ENCODE measurements around the gene FLACC1. TPM values are rescaled to one million over a fixed set of nuclear protein-coding genes. Genes with fewer than 3 reads are reported as not detected.
A peak's percentile ranks its signal among the peaks of the same experiment; 100 is the strongest.
"Not testable (repeated sequence)": the region's sequence is repeated elsewhere in the genome, so short reads cannot be mapped to it uniquely, and the experiment has no call there.

The FLACC1 gene
- total RNA-seq, 2 experiments from 2014 or later, result 4.5 to 4.8 TPM

- Mint-ChIP-seq H3K9me3 (peaks cover 3% of the 10 kb centered on the region), H3K4me3 (no peak overlapping the region), H3K27ac (no peak overlapping the region), H3K27me3 (no peaks in the 10 kb centered on the region), H3K36me3 (ENCODE audit: low read depth) (peaks cover 83% of the 10 kb centered on the region), H3K4me1 (ENCODE audit: low read depth) (no peaks in the 10 kb centered on the region)
- Histone ChIP-seq H3K27me3 (ENCODE audit: control insufficient read depth in 1 of 2, insufficient read depth in 2 of 2, low read length in 2 of 2) (no peaks in the 10 kb centered on the region), H3K4me1 (ENCODE audit: insufficient read depth, low read length) (no peaks in the 10 kb centered on the region), H3K9me3 (ENCODE audit: control insufficient read depth in 1 of 2, insufficient read depth in 1 of 2, low read length in 2 of 2) (peaks cover 0 to 4% of the 10 kb centered on the region in 2 experiments), H3K36me3 (ENCODE audit: insufficient read depth, low read length) (peaks cover 13% of the 10 kb centered on the region), H3K27ac (ENCODE audit: low read depth in 1 of 2, low read length in 2 of 2) (no peak overlapping the region), H3K4me3 (ENCODE audit: low read length) (no peak overlapping the region)
- intact Hi-C loops (cut with DNase I, micrococcal nuclease), result no loop called here
- DNase-seq (no peak), ATAC-seq (ENCODE audit: poor library complexity) (no peak)
- TF ChIP-seq CTCF (IDR thresholded peaks at IDR 0.05), result no peak
- CTCF ChIA-PET, result no interaction called here
- POLR2A ChIA-PET, result interaction anchor here (0.6 kb wide), 1 partner anchor 1809 kb away, joined by 3 read pairs; no protein-coding TSS in a partner anchor
Observed at GRCh38 chr2:201308914-201309313, 48.2 kb downstream of the FLACC1 start.

- ATAC-seq (ENCODE audit: poor library complexity) (no peak), DNase-seq (no peak)
- H3K4me1 ChIP-seq (ENCODE audit: insufficient read depth, low read length), result no peaks in the 10 kb centered on the region
- ChIA-PET CTCF (no interaction called here), POLR2A (interaction anchor here (0.6 kb wide), 1 partner anchor 353 kb away, joined by 3 read pairs; no protein-coding TSS in a partner anchor)
- no peak overlapping the region for H3K27ac Mint-ChIP-seq
- no peak for TF ChIP-seq CTCF (IDR thresholded peaks at IDR 0.05)
- no peaks in the 10 kb centered on the region for H3K4me1 Mint-ChIP-seq (ENCODE audit: low read depth)
- no peak overlapping the region for H3K4me3 Mint-ChIP-seq
- intact Hi-C loops (cut with DNase I, micrococcal nuclease), result no loop called here
- H3K9me3 Mint-ChIP-seq, result peaks cover 3% of the 10 kb centered on the region
- no peak overlapping the region for H3K4me3 ChIP-seq (ENCODE audit: low read length)
- H3K27me3 Mint-ChIP-seq, result no peaks in the 10 kb centered on the region
- H3K27me3 ChIP-seq (ENCODE audit: control insufficient read depth in 1 of 2, insufficient read depth in 2 of 2, low read length in 2 of 2), result no peaks in the 10 kb centered on the region
- peaks cover 77% of the 10 kb centered on the region for H3K36me3 Mint-ChIP-seq (ENCODE audit: low read depth)
- peaks cover 0 to 4% of the 10 kb centered on the region in 2 experiments for H3K9me3 ChIP-seq (ENCODE audit: control insufficient read depth in 1 of 2, insufficient read depth in 1 of 2, low read length in 2 of 2)
- peaks cover 13% of the 10 kb centered on the region for H3K36me3 ChIP-seq (ENCODE audit: insufficient read depth, low read length)
- H3K27ac ChIP-seq (ENCODE audit: low read depth in 1 of 2, low read length in 2 of 2), result no peak overlapping the region
Observed at GRCh38 chr2:201307876-201308275, 49.3 kb downstream of the FLACC1 start.

DNA sequence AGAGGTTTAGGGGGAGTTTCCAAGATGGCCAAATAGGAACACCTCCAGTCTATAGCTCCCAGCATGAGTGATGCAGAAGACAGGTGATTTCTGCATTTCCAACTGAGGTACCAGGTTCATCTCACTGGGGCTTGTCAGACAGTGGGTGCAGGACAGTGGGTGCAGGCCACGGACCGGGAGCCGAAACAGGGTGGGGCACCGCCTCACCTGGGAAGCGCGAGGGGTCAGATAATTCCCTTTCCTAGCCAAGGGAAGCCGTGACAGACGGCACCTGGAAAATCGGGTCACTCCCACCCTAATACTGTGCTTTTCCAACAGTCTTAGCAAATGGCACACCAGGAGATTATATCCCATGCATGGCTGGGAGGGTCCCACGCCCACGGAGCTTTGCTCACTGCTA is 57.2 kb downstream of the FLACC1 start:
- H3K9me3 ChIP-seq (ENCODE audit: control insufficient read depth in 1 of 2, insufficient read depth in 1 of 2, low read length in 2 of 2); intact Hi-C loops (cut with DNase I, micrococcal nuclease); ATAC-seq (ENCODE audit: poor library complexity); DNase-seq; H3K27me3 ChIP-seq (ENCODE audit: control insufficient read depth in 1 of 2, insufficient read depth in 2 of 2, low read length in 2 of 2); H3K4me3 Mint-ChIP-seq; CTCF ChIA-PET; H3K27me3 Mint-ChIP-seq; H3K27ac ChIP-seq (ENCODE audit: low read depth in 1 of 2, low read length in 2 of 2); H3K36me3 ChIP-seq (ENCODE audit: insufficient read depth, low read length); H3K27ac Mint-ChIP-seq; H3K4me3 ChIP-seq (ENCODE audit: low read length); H3K4me1 ChIP-seq (ENCODE audit: insufficient read depth, low read length): not testable (repeated sequence)
- Mint-ChIP-seq H3K4me1 (ENCODE audit: low read depth) (peaks cover 25% of the 10 kb centered on the region), H3K36me3 (ENCODE audit: low read depth) (peaks cover 69% of the 10 kb centered on the region), H3K9me3 (peaks cover 16% of the 10 kb centered on the region)
- POLR2A ChIA-PET, result interaction anchor here (1.1 kb wide), 1 partner anchor 10 kb away, joined by 4 read pairs; no protein-coding TSS in a partner anchor

DNA sequence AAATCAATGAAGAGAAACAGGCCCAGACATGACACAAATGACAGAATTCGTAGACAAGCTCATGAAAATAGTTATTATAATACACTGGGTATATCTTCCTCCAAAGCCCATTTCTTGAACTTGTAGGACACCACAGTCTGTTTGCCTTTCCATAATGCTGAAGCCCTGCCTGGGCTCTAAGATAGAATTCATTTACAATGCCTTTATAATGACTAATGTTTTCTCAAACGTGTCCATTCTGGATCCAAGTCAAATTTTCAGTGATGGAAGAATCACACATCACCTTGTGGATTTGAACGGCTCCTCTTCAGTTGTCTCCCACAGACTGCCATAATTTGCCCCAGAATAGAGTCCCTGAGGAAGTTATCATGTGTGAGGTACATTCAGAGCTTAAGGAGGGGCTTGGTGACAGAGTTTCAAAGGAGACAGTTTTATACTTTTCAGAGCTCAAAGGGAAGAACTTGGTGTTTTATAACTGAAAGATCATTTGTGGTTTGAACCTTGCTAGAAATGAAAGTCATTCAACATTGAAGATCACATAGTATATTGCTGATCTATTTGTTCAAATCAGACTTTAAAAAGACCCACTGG is 58.6 kb downstream of the FLACC1 start:
- peaks cover 25% of the 10 kb centered on the region for H3K4me1 Mint-ChIP-seq (ENCODE audit: low read depth)

More for the DNA sequence above, 58.6 kb downstream of the FLACC1 start:
- no peak overlapping the region for H3K27ac ChIP-seq (ENCODE audit: low read depth in 1 of 2, low read length in 2 of 2)
- no peaks in the 10 kb centered on the region for H3K4me1 ChIP-seq (ENCODE audit: insufficient read depth, low read length)
- no peaks in the 10 kb centered on the region for H3K36me3 ChIP-seq (ENCODE audit: insufficient read depth, low read length)
- peaks cover 16% of the 10 kb centered on the region for H3K9me3 Mint-ChIP-seq
- H3K4me3 ChIP-seq (ENCODE audit: low read length), result no peak overlapping the region
- H3K4me3 Mint-ChIP-seq, result no peak overlapping the region
- DNase-seq (no peak), ATAC-seq (ENCODE audit: poor library complexity) (no peak)
- H3K9me3 ChIP-seq (ENCODE audit: control insufficient read depth in 1 of 2, insufficient read depth in 1 of 2, low read length in 2 of 2), result peaks cover 9% of the 10 kb centered on the region in 2 experiments
- H3K27ac Mint-ChIP-seq, result peak overlapping the region; percentile 50
- ChIA-PET CTCF (interaction anchor here (1.4 kb wide), 1 partner anchor 12 kb away, joined by 3 read pairs; no protein-coding TSS in a partner anchor), POLR2A (no interaction called here)
- no peaks in the 10 kb centered on the region for H3K27me3 Mint-ChIP-seq
- TF ChIP-seq CTCF (IDR thresholded peaks at IDR 0.05), result no peak
- no peaks in the 10 kb centered on the region for H3K27me3 ChIP-seq (ENCODE audit: control insufficient read depth in 1 of 2, insufficient read depth in 2 of 2, low read length in 2 of 2)
- peaks cover 72% of the 10 kb centered on the region for H3K36me3 Mint-ChIP-seq (ENCODE audit: low read depth)
- intact Hi-C loops (cut with DNase I, micrococcal nuclease), result no loop called here
